Hypothalamus (tissue), 51 donors: Measurements from ENCODE around the gene SPEF2.
"Not testable (repeated sequence)": the region's sequence is repeated elsewhere in the genome, so short reads cannot be mapped to it uniquely, and the experiment has no call there.

Experiments used
- DNase-seq, 51 donors: peaks; one replicate each; lab custom pipeline; 2025; lab: John Stamatoyannopoulos, UW

SPEF2 gene

DNA sequence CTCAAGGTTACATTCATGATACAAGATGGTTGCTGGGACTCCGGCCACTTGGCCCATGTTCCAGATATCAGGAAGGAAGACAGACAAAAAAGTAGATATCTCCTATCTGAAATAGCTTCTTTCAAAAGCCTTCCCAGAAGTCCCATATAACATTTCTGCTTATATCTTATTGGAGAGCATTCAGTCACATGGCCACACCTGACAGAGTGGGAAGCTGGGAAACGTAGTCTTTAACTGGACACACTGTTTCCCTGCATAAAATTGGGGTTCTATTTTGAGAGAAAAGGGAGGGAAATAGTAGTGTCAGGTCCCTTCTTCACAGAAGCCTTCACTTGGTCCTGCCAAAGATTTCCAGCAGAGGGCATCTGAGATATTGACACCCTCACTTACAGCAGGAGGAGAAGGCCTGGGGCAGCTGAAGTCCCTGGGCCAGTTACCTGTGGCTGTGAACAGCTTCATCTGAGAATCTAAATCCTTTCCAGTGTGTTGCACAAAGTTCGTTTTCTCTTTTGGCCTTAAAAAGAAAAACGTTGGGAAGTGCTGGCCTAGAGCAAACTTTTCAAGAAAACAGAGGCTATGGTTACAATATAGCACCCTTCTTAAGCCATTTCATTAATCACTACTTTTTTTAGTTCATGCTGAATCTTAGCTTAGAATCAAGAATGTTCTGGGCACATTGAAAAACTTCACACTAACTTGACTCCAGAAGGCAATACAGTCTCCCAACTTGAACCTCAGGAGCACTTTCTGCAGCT is 33.5 kb downstream of the SPEF2 start:
- DNase-seq = peak in 18 of 51 donors; percentile 1 to 48 (median 5)

- DNase-seq = no peak
These were observed 39.1 kb downstream of the SPEF2 start for GRCh38 chr5:35656721-35657120.

GRCh38 chr5:35657877-35658276 is 40.2 kb downstream of the SPEF2 start:
- no peak for DNase-seq

- no peak for DNase-seq
These were observed 41.9 kb downstream of the SPEF2 start for GRCh38 chr5:35659556-35659955.

DNA sequence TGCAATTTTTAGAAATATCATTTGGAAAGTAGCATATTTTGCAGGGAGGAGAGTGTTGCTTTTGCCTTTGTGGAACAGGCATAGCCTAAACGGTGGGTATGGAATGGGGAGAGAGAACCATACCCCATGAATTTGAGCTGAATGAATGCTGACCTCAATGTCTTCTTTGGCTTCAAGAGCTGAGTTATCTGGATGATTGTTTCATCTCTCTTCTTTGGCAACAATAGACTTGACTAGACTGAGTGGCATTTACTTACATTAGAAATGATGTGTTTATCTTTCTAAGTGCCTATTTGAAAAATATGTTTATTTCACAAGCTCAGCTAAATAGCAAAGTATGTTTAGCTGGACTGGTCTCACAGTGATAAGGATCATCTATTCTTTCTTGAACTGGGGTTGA is 42.8 kb downstream of the SPEF2 start:
- no peak for DNase-seq

GRCh38 chr5:35664584-35664983 is 46.9 kb downstream of the SPEF2 start:
- no peak for DNase-seq

DNA sequence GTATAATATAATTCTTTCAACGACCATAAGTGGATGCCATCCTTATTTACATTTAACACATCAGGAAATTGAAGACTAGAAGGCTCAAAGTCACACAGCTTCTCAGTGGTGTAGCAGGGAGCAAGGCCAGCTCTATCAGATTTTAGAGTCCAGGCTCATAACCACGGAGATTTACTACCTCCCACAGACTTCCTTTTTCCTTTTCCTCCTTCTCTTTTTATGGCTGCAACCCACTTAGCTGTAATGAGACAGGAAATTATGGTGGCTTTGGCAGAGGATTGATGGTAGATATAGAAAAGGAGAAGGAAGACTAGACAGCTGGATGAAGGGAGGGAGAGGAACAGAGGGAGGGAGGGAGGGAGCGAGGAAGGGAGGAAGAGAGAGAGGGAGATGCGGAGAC is 47.4 kb downstream of the SPEF2 start:
- no peak for DNase-seq

GRCh38 chr5:35668319-35668718 is 50.7 kb downstream of the SPEF2 start:
- DNase-seq = no peak

DNA sequence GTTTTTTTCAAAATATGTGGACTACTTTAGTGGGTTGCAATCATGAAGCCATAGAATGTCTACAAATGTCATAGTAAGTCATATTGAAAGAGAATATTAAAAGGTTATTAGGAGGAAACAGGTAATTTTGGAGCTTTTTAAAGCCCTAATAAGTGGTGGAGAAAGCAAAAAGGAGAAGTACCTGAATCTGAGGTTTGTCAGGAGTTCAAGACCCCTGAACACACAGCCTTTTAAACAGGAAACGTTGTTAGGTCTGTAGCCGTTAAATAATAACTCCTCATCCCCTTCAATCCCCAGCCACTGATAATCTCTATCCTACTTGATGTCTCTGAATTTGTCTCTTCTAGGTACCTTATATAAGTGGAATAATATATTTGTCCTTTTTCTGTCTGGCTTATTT is 51.1 kb downstream of the SPEF2 start:
- DNase-seq = no peak

GRCh38 chr5:35671541-35672295 is 54.1 kb downstream of the SPEF2 start:
- DNase-seq = no peak

- not testable (repeated sequence) for DNase-seq
These were observed 54.6 kb downstream of the SPEF2 start for GRCh38 chr5:35672296-35672655.

DNA sequence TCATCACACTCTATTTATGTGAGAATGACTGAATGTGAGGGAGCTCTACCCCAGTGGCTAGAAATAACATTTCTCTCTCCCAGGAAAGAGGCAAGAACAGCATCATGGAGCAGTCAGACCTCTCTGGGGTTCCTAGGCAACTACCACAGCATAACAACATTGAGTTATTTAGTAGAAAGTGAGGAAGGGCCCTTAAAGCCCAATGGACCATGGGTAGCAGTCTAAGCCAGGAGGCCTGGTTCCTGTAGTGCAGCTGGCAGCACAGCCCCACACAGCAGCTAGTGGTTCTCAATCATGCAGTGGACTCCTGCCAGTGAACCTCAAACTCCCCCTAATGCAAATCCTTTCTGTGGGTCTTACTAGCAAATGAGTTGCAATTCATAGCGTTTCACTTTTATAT is 55.3 kb downstream of the SPEF2 start:
- DNase-seq = peak in 1 of 51 donors; percentile 1

DNA sequence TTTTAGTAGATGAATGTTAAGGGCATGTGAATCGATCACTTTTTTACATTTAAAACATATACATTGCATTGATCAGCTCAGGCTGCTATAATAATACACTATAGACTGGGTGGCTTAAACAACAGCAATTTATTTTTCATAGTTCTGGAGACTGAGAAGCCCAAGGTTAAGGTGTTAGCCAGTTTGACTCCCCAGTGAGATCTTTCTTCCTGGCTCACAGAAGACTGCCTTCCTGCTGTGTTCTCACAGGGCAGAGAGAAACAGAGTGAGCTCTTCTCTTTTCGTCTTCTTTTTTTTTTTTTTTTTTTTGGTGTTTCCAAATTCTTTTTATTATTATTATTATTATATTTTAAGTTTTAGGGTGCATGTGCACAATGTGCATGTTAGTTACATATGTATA is 56.4 kb downstream of the SPEF2 start:
- DNase-seq = no peak

DNA sequence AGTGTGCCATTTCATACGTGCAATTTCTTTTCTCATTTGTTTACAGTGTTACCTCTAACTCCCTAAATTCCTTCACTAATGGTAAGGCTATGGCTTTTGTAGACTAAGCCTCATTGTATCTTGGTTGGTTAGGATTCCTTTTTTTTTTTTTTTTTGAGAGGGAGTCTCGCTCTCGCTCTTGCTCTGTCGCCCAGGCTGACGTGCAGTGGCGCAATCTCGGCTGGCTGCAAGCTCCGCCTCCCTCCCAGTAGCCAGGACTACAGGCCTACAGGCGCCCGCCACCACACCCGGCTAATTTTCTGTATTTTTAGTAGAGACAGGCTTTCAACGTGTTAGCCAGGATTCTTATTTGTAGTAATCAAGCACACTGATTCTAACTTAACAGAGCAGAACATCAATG is 57.7 kb downstream of the SPEF2 start:
- no peak for DNase-seq

DNA sequence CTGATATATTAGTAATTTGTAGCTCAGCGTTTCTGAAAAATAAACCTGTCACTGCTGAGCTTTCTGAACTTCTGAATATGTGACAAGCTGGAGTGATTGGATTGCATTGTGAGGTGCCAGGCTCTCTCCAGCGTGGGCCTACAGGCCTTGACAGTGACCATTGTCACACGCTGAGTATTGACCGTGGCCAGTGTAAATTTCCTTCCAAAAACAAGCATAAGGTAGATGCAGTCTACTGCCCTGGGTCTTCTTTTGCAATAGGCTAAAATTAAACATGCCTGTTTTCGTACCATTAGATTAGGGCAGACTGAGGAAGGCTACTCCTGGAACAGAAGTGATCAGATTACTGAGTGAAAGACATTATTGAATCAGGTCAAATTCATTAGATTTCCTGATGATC is 60.2 kb downstream of the SPEF2 start:
- DNase-seq = no peak

DNA sequence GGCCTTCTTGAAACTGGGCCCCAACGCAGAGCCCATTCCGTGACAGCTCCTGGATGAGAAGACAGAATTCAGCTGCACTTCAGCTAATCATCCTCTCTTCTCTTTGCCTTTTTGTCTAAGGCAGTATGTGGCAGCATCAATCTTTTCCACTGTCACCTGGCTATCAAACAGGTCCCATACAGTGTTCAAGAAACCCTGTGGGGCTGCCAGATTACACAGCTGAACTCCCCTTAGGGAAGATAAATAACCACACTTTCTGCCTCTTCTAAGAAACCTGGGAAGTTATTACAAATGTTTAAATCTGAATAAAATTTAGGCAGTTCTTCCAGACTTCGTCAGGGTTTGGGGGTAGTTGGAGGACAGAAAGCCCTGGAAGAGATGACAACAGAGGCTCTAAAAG is 61.0 kb downstream of the SPEF2 start:
- DNase-seq = no peak

- no peak for DNase-seq
These were observed 61.7 kb downstream of the SPEF2 start for GRCh38 chr5:35679357-35679756.

- DNase-seq = no peak
These were observed 64.2 kb downstream of the SPEF2 start for GRCh38 chr5:35681911-35682310.

GRCh38 chr5:35683466-35683865 is 65.8 kb downstream of the SPEF2 start:
- DNase-seq = no peak

DNA sequence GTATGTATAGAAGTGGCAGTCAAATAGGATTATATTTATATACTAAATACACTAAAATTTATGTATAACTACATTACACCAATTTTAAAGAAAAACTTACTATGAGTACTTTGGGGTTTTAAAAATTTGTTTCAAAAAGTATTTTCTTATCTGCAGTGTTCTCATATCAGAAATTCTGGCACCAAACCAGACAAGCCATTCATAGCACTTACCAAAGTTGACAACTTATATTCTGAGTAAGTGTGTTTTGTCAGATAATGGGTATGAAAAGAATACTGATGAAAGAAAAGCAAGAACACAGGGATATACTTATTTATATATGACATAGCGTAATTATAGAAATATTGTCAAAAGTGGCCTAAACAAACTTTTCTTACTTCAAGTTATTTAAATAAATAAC is 67.5 kb downstream of the SPEF2 start:
- no peak for DNase-seq

DNA sequence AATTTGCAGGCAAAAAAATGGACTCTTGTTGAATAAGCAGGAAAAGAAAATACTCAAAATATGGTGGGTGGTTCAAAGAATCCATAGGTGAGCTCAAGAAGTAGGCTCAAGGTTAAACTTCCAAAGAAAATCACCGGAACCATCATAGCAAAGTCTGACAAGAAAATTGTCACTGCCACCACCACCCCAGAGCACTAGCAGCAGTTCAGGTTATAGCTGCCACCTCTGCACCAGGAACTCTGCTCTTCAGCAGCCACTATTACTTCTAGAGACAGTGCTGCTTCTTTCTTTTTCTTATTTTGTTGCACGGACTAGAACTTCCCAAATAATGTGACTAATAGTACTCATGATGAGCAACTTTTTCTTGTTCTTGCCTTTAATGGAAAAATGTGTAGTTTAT is 70.3 kb downstream of the SPEF2 start:
- DNase-seq = no peak

GRCh38 chr5:35694481-35694880 is 76.8 kb downstream of the SPEF2 start:
- DNase-seq = peak in 3 of 51 donors; percentile 14 to 57 (median 50)
